T-helper 17 cell (primary cell): Measurements from ENCODE around the gene AGAP1. TPM values are rescaled to one million over a fixed set of nuclear protein-coding genes. Genes with fewer than 3 reads are reported as not detected.

Source experiments
- ATAC-seq: fragments of 150-1000 bp; cut with Tn5 transposase; 2 replicates; pipeline ENCODE4 v1.10.0; 2021; ENCODE audit warnings: mild to moderate bottlenecking, moderate library complexity
- DNase-seq, 3 donors: peaks; one replicate each; pipeline versions ENCODE4 v3.0.0 to v3.0.0-alpha.2; 2020 to 2021
- H3K9me3 ChIP-seq: one replicate; pipeline ENCODE4 v1.7.0; 2013; ENCODE audit warnings: low read length, mild to moderate bottlenecking; ENCODE audit not compliant: control insufficient read depth, poor library complexity, severe bottlenecking
- H3K27ac Mint-ChIP-seq: one replicate; pipeline ENCODE4 v1.8.0; 2022; ENCODE audit warnings: mild to moderate bottlenecking, moderate library complexity, mixed read lengths
- H3K27me3 Mint-ChIP-seq: one replicate; pipeline ENCODE4 v1.8.0; 2022; ENCODE audit warnings: mixed read lengths
- H3K36me3 Mint-ChIP-seq: one replicate; pipeline ENCODE4 v1.8.0; 2022; ENCODE audit warnings: low read depth, mixed read lengths
- H3K4me1 Mint-ChIP-seq: one replicate; pipeline ENCODE4 v1.8.0; 2022; ENCODE audit warnings: mild to moderate bottlenecking, mixed read lengths
- H3K4me3 Mint-ChIP-seq: one replicate; pipeline ENCODE4 v1.8.0; 2022; ENCODE audit warnings: mild to moderate bottlenecking, moderate library complexity, mixed read lengths
- total RNA-seq, 4 donors: library from RNA in 2 of 4; stranded (reverse) in 2 of 4; gene quantifications; one replicate each; pipeline ENCODE4 v1.2.3 and lab custom pipeline; 2022 to 2026

Gene AGAP1
- total RNA-seq, 2 donors from 2014 or later, result 7.6 to 16.8 TPM

GRCh38 chr2:235713189-235713588 lies 219.3 kb downstream of the AGAP1 start:
- ATAC-seq (no peak), DNase-seq (no peak)
- Mint-ChIP-seq H3K27ac (peak overlapping the region; percentile 65), H3K4me1 (peaks cover 14% of the 10 kb centered on the region), H3K27me3 (peaks cover 15% of the 10 kb centered on the region), H3K4me3 (no peak overlapping the region), H3K36me3 (no peaks in the 10 kb centered on the region)
- H3K9me3 ChIP-seq, result no peaks in the 10 kb centered on the region

GRCh38 chr2:235715601-235716000 lies 221.8 kb downstream of the AGAP1 start:
- Mint-ChIP-seq H3K27ac (peak overlapping the region; percentile 84), H3K36me3 (peaks cover 1% of the 10 kb centered on the region), H3K4me1 (peaks cover 20% of the 10 kb centered on the region), H3K27me3 (peaks cover 15% of the 10 kb centered on the region), H3K4me3 (no peak overlapping the region)
- ATAC-seq, result no peak
- H3K9me3 ChIP-seq, result no peaks in the 10 kb centered on the region
- no peak for DNase-seq

GRCh38 chr2:235716875-235717496 lies 223.1 kb downstream of the AGAP1 start:
- no peak for ATAC-seq
- Mint-ChIP-seq H3K4me1 (peaks cover 21% of the 10 kb centered on the region), H3K36me3 (peaks cover 2% of the 10 kb centered on the region)

GRCh38 chr2:235719146-235719942 lies 225.5 kb downstream of the AGAP1 start:
- no peaks in the 10 kb centered on the region for H3K9me3 ChIP-seq
- DNase-seq (no peak), ATAC-seq (no peak)
- Mint-ChIP-seq H3K4me3 (no peak overlapping the region), H3K27me3 (peaks cover 10% of the 10 kb centered on the region), H3K27ac (no peak overlapping the region), H3K36me3 (peaks cover 2% of the 10 kb centered on the region), H3K4me1 (peaks cover 25% of the 10 kb centered on the region)

More at GRCh38 chr2:235716875-235717496, 223.1 kb downstream of the AGAP1 start:
- H3K9me3 ChIP-seq, result no peaks in the 10 kb centered on the region
- Mint-ChIP-seq H3K27ac (no peak overlapping the region), H3K4me3 (no peak overlapping the region), H3K27me3 (peaks cover 15% of the 10 kb centered on the region)
- DNase-seq, result no peak

- H3K9me3 ChIP-seq, result no peaks in the 10 kb centered on the region
- H3K36me3 Mint-ChIP-seq, result peaks cover 2% of the 10 kb centered on the region
- H3K27ac Mint-ChIP-seq, result no peak overlapping the region
- no peaks in the 10 kb centered on the region for H3K27me3 Mint-ChIP-seq
- DNase-seq (no peak), ATAC-seq (no peak)
- no peak overlapping the region for H3K4me3 Mint-ChIP-seq
- H3K4me1 Mint-ChIP-seq, result peaks cover 15% of the 10 kb centered on the region
Observed at GRCh38 chr2:235721625-235722024, 227.8 kb downstream of the AGAP1 start.

- ATAC-seq, result no peak
- DNase-seq, result no peak
- no peaks in the 10 kb centered on the region for H3K9me3 ChIP-seq
- H3K36me3 Mint-ChIP-seq, result peaks cover 2% of the 10 kb centered on the region
- no peaks in the 10 kb centered on the region for H3K27me3 Mint-ChIP-seq
- H3K4me3 Mint-ChIP-seq, result no peak overlapping the region
- peaks cover 13% of the 10 kb centered on the region for H3K4me1 Mint-ChIP-seq
- no peak overlapping the region for H3K27ac Mint-ChIP-seq
Observed at GRCh38 chr2:235722869-235723268, 229.0 kb downstream of the AGAP1 start.

GRCh38 chr2:235723371-235723770 lies 229.5 kb downstream of the AGAP1 start:
- no peak for DNase-seq
- Mint-ChIP-seq H3K27ac (no peak overlapping the region), H3K4me3 (no peak overlapping the region), H3K36me3 (peaks cover 2% of the 10 kb centered on the region), H3K27me3 (no peaks in the 10 kb centered on the region), H3K4me1 (peaks cover 13% of the 10 kb centered on the region)
- ATAC-seq, result no peak
- no peaks in the 10 kb centered on the region for H3K9me3 ChIP-seq

GRCh38 chr2:235723811-235724465 lies 230.1 kb downstream of the AGAP1 start:
- Mint-ChIP-seq H3K27ac (no peak overlapping the region), H3K4me3 (no peak overlapping the region), H3K4me1 (peaks cover 16% of the 10 kb centered on the region), H3K27me3 (no peaks in the 10 kb centered on the region), H3K36me3 (peaks cover 2% of the 10 kb centered on the region)
- ATAC-seq (no peak), DNase-seq (no peak)
- no peaks in the 10 kb centered on the region for H3K9me3 ChIP-seq

GRCh38 chr2:235725016-235725489 lies 231.2 kb downstream of the AGAP1 start:
- H3K4me3 Mint-ChIP-seq, result no peak overlapping the region
- no peak overlapping the region for H3K27ac Mint-ChIP-seq
- ATAC-seq, result no peak
- no peak for DNase-seq
- no peaks in the 10 kb centered on the region for H3K27me3 Mint-ChIP-seq
- peaks cover 13% of the 10 kb centered on the region for H3K4me1 Mint-ChIP-seq
- H3K9me3 ChIP-seq, result no peaks in the 10 kb centered on the region
- H3K36me3 Mint-ChIP-seq, result peaks cover 2% of the 10 kb centered on the region

- Mint-ChIP-seq H3K4me1 (peaks cover 7% of the 10 kb centered on the region), H3K36me3 (no peaks in the 10 kb centered on the region), H3K27me3 (no peaks in the 10 kb centered on the region), H3K27ac (no peak overlapping the region), H3K4me3 (no peak overlapping the region)
- no peak for ATAC-seq
- DNase-seq, result no peak
- no peaks in the 10 kb centered on the region for H3K9me3 ChIP-seq
Observed at GRCh38 chr2:235725841-235726240, 232.0 kb downstream of the AGAP1 start.

- DNase-seq, result no peak
- no peak overlapping the region for H3K27ac Mint-ChIP-seq
- H3K36me3 Mint-ChIP-seq, result no peaks in the 10 kb centered on the region
- H3K4me1 Mint-ChIP-seq, result peaks cover 7% of the 10 kb centered on the region
- H3K4me3 Mint-ChIP-seq, result no peak overlapping the region
- H3K9me3 ChIP-seq, result no peaks in the 10 kb centered on the region
- H3K27me3 Mint-ChIP-seq, result no peaks in the 10 kb centered on the region
- no peak for ATAC-seq
Observed at GRCh38 chr2:235726554-235726953, 232.7 kb downstream of the AGAP1 start.

GRCh38 chr2:235727174-235727573 lies 233.3 kb downstream of the AGAP1 start:
- H3K4me3 Mint-ChIP-seq, result no peak overlapping the region
- no peaks in the 10 kb centered on the region for H3K9me3 ChIP-seq
- H3K4me1 Mint-ChIP-seq, result peaks cover 8% of the 10 kb centered on the region
- ATAC-seq (no peak), DNase-seq (no peak)
- H3K36me3 Mint-ChIP-seq, result peaks cover 2% of the 10 kb centered on the region
- H3K27ac Mint-ChIP-seq, result no peak overlapping the region
- H3K27me3 Mint-ChIP-seq, result peaks cover 3% of the 10 kb centered on the region
